Panc1 (cell line): ENCODE measurements around the gene SPACA7.

Experiments used
- CTCF ChIP-seq: fragments of 450-650 bp; IDR thresholded peaks from 2 replicates; pipeline ENCODE4 v1.5.1; 2017; ENCODE audit warnings: mild to moderate bottlenecking
- POLR2AphosphoS5 ChIP-seq: IDR thresholded peaks from 2 replicates; pipeline ENCODE4 v1.6.1; 2012; ENCODE audit warnings: mild to moderate bottlenecking, low read depth, low read length, moderate library complexity
- REST ChIP-seq, 2 experiments: IDR thresholded peaks; 2 replicates each; pipeline ENCODE4 v1.6.1; 2011 to 2012; ENCODE audit warnings: low read depth in 2 of 2, control low read depth in 1 of 2, low read length in 1 of 2, mild to moderate bottlenecking in 1 of 2, moderate library complexity in 1 of 2; ENCODE audit not compliant: insufficient read depth in 1 of 2
- SIN3A ChIP-seq: IDR thresholded peaks from 2 replicates; pipeline ENCODE4 v1.6.1; 2012; ENCODE audit warnings: low read depth, mild to moderate bottlenecking, low read length, moderate library complexity, borderline replicate concordance; ENCODE audit not compliant: insufficient read depth
- TCF7L2 ChIP-seq: IDR thresholded peaks from 2 replicates; pipeline ENCODE4 v1.6.1; 2011; ENCODE audit warnings: mild to moderate bottlenecking, low read depth, low read length, inconsistent platforms

- TF ChIP-seq CTCF: no peak
- no peak for TF ChIP-seq REST (IDR thresholded peaks at IDR 0.05; ENCODE audit: insufficient read depth in 1 of 2, low read depth in 2 of 2, low read length in 1 of 2)
- TF ChIP-seq TCF7L2: no peak
- TF ChIP-seq POLR2AphosphoS5: no peak
- no peak for TF ChIP-seq SIN3A
Observed at GRCh38 chr13:112343591-112343990, 32.6 kb upstream of the SPACA7 start.
